MCF 10A (cell line): ENCODE results near the gene IL10RB. TPM values are rescaled to one million over a fixed set of nuclear protein-coding genes. Genes with fewer than 3 reads are reported as not detected.

Experiments used
- BruUV-seq: library from RNA; stranded (reverse); fragments of 400-500 nt; replicated peaks from 2 replicates; lab custom pipeline; 2021; lab: Mats Ljungman, UMichigan
- CTCF ChIA-PET: fragments of 300-600 bp; sonication (Branson Sonifier 250); formaldehyde crosslinking; extraction: SDS; loops from one replicate; lab custom pipeline; 2021; ENCODE audit warnings: antibody characterized with exemption, inconsistent platforms; lab: Yijun Ruan, JAX
- POLR2A ChIA-PET: fragments of 300-600, 350-650 bp; sonication (Branson Sonifier 250); formaldehyde crosslinking; extraction: SDS; loops from one replicate; lab custom pipeline; 2020; ENCODE audit warnings: antibody characterized with exemption, inconsistent platforms; lab: Yijun Ruan, JAX
- DNase-seq: peaks from one replicate; pipeline ENCODE4 v3.0.0-alpha.2; 2018; ENCODE audit not compliant: unreplicated experiment
- H3K27ac Mint-ChIP-seq: one replicate; pipeline ENCODE4 v1.8.0; 2022; ENCODE audit warnings: mild to moderate bottlenecking, low read depth, mixed read lengths; ENCODE audit not compliant: unreplicated experiment
- H3K27me3 Mint-ChIP-seq: one replicate; pipeline ENCODE4 v1.8.0; 2022; ENCODE audit warnings: mixed read lengths; ENCODE audit not compliant: insufficient read depth, unreplicated experiment
- H3K36me3 Mint-ChIP-seq: one replicate; pipeline ENCODE4 v1.8.0; 2022; ENCODE audit warnings: mild to moderate bottlenecking, moderate library complexity, mixed read lengths; ENCODE audit not compliant: insufficient read depth, unreplicated experiment
- H3K4me1 Mint-ChIP-seq: one replicate; pipeline ENCODE4 v1.8.0; 2022; ENCODE audit warnings: mixed read lengths; ENCODE audit not compliant: insufficient read depth, unreplicated experiment
- H3K4me3 Mint-ChIP-seq: one replicate; pipeline ENCODE4 v1.8.0; 2022; ENCODE audit warnings: mild to moderate bottlenecking, moderate library complexity, mixed read lengths; ENCODE audit not compliant: unreplicated experiment
- H3K9me3 Mint-ChIP-seq: one replicate; pipeline ENCODE4 v1.8.0; 2022; ENCODE audit warnings: mixed read lengths; ENCODE audit not compliant: unreplicated experiment
- intact Hi-C: fragments of 100-400 bp; cut with micrococcal nuclease; formaldehyde crosslinking; loops from 2 replicates; pipeline ENCODE4 v1.14.1; 2022
- total RNA-seq: library from RNA; stranded (reverse); gene quantifications from 2 replicates; pipeline ENCODE4 v1.2.3, GENCODE V29; 2022
- TF ChIP-seq, protein P1 (sequence below): fragments of 200-600 bp; IDR thresholded peaks from one replicate; pipeline ENCODE4 v1.8.0; 2022; ENCODE audit warnings: antibody characterized with exemption, mild to moderate bottlenecking; ENCODE audit not compliant: unreplicated experiment

The IL10RB gene
- total RNA-seq, 1 experiment from 2014 or later = 23.2 TPM

DNA sequence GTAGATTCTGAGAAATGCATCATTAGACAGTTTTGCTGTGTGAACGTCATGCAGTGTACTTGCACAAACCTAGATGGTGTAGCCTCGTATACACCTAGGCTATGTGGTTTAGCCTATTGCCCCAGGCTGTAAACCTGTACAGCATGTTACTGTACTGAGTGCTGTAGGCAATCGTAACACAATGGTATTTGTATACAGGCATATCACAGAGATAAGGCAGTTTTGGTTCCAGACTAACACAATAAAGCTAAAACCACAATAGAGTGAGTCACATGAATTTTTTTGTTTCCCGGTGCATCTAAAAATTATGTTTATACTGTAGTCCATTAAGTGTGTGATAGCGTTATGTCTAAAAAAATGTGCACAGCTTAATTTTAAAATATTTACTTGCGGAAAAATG is 6.9 kb downstream of the IL10RB start:
- peaks cover 18% of the 10 kb centered on the region for H3K4me1 Mint-ChIP-seq
- BruUV-seq = no TSS peak
- intact Hi-C loops = no loop called here
- DNase-seq = no peak
- H3K27me3 Mint-ChIP-seq = no peaks in the 10 kb centered on the region
- POLR2A ChIA-PET = interaction anchor here (0.6 to 1.5 kb wide), 3 partner anchors 12 to 15 kb away, joined by 3 to 7 read pairs (median 3); no protein-coding TSS in a partner anchor
- H3K27ac Mint-ChIP-seq = no peak overlapping the region
- TF ChIP-seq, protein P1, sequence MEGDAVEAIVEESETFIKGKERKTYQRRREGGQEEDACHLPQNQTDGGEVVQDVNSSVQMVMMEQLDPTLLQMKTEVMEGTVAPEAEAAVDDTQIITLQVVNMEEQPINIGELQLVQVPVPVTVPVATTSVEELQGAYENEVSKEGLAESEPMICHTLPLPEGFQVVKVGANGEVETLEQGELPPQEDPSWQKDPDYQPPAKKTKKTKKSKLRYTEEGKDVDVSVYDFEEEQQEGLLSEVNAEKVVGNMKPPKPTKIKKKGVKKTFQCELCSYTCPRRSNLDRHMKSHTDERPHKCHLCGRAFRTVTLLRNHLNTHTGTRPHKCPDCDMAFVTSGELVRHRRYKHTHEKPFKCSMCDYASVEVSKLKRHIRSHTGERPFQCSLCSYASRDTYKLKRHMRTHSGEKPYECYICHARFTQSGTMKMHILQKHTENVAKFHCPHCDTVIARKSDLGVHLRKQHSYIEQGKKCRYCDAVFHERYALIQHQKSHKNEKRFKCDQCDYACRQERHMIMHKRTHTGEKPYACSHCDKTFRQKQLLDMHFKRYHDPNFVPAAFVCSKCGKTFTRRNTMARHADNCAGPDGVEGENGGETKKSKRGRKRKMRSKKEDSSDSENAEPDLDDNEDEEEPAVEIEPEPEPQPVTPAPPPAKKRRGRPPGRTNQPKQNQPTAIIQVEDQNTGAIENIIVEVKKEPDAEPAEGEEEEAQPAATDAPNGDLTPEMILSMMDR = no peak
- peaks cover 44% of the 10 kb centered on the region for H3K36me3 Mint-ChIP-seq
- H3K4me3 Mint-ChIP-seq = no peak overlapping the region
- CTCF ChIA-PET = no interaction called here
- no peaks in the 10 kb centered on the region for H3K9me3 Mint-ChIP-seq

- no peaks in the 10 kb centered on the region for H3K4me1 Mint-ChIP-seq
- peaks cover 7% of the 10 kb centered on the region for H3K9me3 Mint-ChIP-seq
- DNase-seq = no peak
- TF ChIP-seq, protein P1 = no peak
- intact Hi-C loops = no loop called here
- BruUV-seq = no TSS peak
- H3K27me3 Mint-ChIP-seq = no peaks in the 10 kb centered on the region
- ChIA-PET CTCF (no interaction called here), POLR2A (interaction anchor here (0.7 to 1.2 kb wide), 4 partner anchors 8 to 1590 kb away, joined by 3 to 4 read pairs (median 3); partner anchors contain the start of gene IFNAR1)
- peaks cover 26% of the 10 kb centered on the region for H3K36me3 Mint-ChIP-seq
- no peak overlapping the region for H3K4me3 Mint-ChIP-seq
- H3K27ac Mint-ChIP-seq = no peak overlapping the region
These were observed 12.6 kb downstream of the IL10RB start for GRCh38 chr21:33278721-33279120.

GRCh38 chr21:33279330-33279820 is 13.2 kb downstream of the IL10RB start:
- ChIA-PET CTCF (no interaction called here), POLR2A (interaction anchor here (0.7 to 1.2 kb wide), 4 partner anchors 9 to 1590 kb away, joined by 3 to 4 read pairs (median 3); partner anchors contain the start of gene IFNAR1)

DNA sequence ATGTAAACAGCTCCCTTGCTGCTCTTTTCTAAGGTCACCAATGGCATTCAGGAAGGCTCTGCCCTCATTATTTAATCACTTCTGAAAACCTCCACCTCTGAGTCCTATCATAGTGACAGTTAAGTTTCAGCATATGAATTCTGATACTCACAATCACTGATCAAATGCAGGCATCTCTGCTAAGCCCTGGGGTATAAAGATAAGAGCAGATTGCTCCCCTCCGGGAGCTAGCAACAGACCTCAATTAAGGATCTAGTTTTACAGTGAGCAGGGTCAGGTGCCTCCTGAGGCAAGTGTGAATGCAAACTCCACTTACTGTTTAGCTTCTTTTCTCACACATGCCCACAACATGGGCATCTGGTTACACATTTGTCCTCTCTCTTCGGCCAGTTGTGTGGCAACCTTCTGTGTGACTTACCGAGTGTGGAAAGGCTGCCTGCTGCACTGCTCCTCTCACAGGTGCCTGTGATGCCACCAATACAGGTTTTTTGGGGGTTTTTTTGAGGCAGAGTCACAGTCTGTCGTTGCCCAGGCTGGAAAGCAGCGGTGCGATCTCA is 15.0 kb downstream of the IL10RB start:
- Mint-ChIP-seq H3K4me3 (no peak overlapping the region), H3K27me3 (no peaks in the 10 kb centered on the region), H3K9me3 (peaks cover 7% of the 10 kb centered on the region), H3K27ac (no peak overlapping the region), H3K4me1 (peaks cover 7% of the 10 kb centered on the region), H3K36me3 (peaks cover 34% of the 10 kb centered on the region)
- TF ChIP-seq, protein P1 = no peak
- no peak for DNase-seq
- BruUV-seq = no TSS peak
- ChIA-PET CTCF (interaction anchor here (0.6 kb wide), 1 partner anchor 409 kb away, joined by 3 read pairs; no protein-coding TSS in a partner anchor), POLR2A (no interaction called here)
- intact Hi-C loops = no loop called here

More at GRCh38 chr21:33279330-33279820, 13.2 kb downstream of the IL10RB start:
- H3K4me1 Mint-ChIP-seq = no peaks in the 10 kb centered on the region
- no peak overlapping the region for H3K4me3 Mint-ChIP-seq
- no peak for DNase-seq
- BruUV-seq = no TSS peak
- H3K9me3 Mint-ChIP-seq = peaks cover 7% of the 10 kb centered on the region
- TF ChIP-seq, protein P1 = no peak
- H3K27ac Mint-ChIP-seq = no peak overlapping the region
- H3K27me3 Mint-ChIP-seq = no peaks in the 10 kb centered on the region
- H3K36me3 Mint-ChIP-seq = peaks cover 29% of the 10 kb centered on the region
- intact Hi-C loops = no loop called here
